Neuronal stem cell (in vitro differentiated cells): ENCODE results near the gene RPIA.

Experiments used
- DNase-seq: peaks from one replicate; pipeline ENCODE4 v3.0.0-alpha.2; 2013; ENCODE audit warnings: low spot score
- H2AFZ ChIP-seq: one replicate; pipeline ENCODE4 v1.6.1; 2013; ENCODE audit warnings: mild to moderate bottlenecking, low read length, inconsistent platforms
- H2AK5ac ChIP-seq: 2 replicates; pipeline ENCODE4 v1.6.1; 2013; ENCODE audit warnings: low read depth, mild to moderate bottlenecking, inconsistent platforms, low read length, moderate library complexity, mixed read lengths
- H2BK120ac ChIP-seq: 2 replicates; pipeline ENCODE4 v1.6.1; 2013; ENCODE audit warnings: low read depth, mild to moderate bottlenecking, inconsistent platforms, low read length, moderate library complexity, mixed read lengths
- H2BK12ac ChIP-seq: one replicate; pipeline ENCODE4 v1.6.1; 2013; ENCODE audit warnings: low read length, inconsistent platforms
- H2BK15ac ChIP-seq: 2 replicates; pipeline ENCODE4 v1.6.1; 2013; ENCODE audit warnings: mild to moderate bottlenecking, low read length, inconsistent platforms, mixed read lengths
- H2BK5ac ChIP-seq: one replicate; pipeline ENCODE4 v1.6.1; 2013; ENCODE audit warnings: inconsistent platforms, mild to moderate bottlenecking, low read length, moderate library complexity
- H3K14ac ChIP-seq: one replicate; pipeline ENCODE4 v1.6.1; 2013; ENCODE audit warnings: low read length, inconsistent platforms
- H3K18ac ChIP-seq: 2 replicates; pipeline ENCODE4 v1.6.1; 2013; ENCODE audit warnings: low read length, inconsistent platforms
- H3K23ac ChIP-seq: 2 replicates; pipeline ENCODE4 v1.6.1; 2013; ENCODE audit warnings: low read depth, mild to moderate bottlenecking, mixed read lengths, low read length, inconsistent platforms; ENCODE audit not compliant: poor library complexity
- H3K27ac ChIP-seq: replicated peaks from 3 replicates; pipeline ENCODE4 v1.5.1; 2013; ENCODE audit warnings: low read length, inconsistent platforms
- H3K27me3 ChIP-seq, 3 experiments: 2 replicates each; pipeline ENCODE4 v1.6.1; 2013; ENCODE audit warnings: low read length in 3 of 3, mild to moderate bottlenecking in 2 of 3, inconsistent platforms in 1 of 3, low read depth in 1 of 3, mixed read lengths in 1 of 3, moderate library complexity in 1 of 3; ENCODE audit not compliant: control insufficient read depth in 3 of 3, insufficient read depth in 3 of 3
- H3K36me3 ChIP-seq, 2 donors: replicated peaks in 1 of 2; 2 replicates each; pipeline ENCODE4 v1.6.1; 2013; ENCODE audit warnings: low read length in 2 of 2; ENCODE audit not compliant: control insufficient read depth in 2 of 2, insufficient read depth in 2 of 2
- H3K4ac ChIP-seq: 2 replicates; pipeline ENCODE4 v1.6.1; 2013; ENCODE audit warnings: inconsistent platforms, mild to moderate bottlenecking, low read length, moderate library complexity
- H3K4me1 ChIP-seq, 2 donors: 1 replicate in 1 of 2; 2 replicates in 1 of 2; pipeline ENCODE4 v1.6.1; 2013; ENCODE audit warnings: low read length in 2 of 2, low read depth in 1 of 2; ENCODE audit not compliant: control insufficient read depth in 2 of 2, insufficient read depth in 1 of 2
- H3K4me2 ChIP-seq: one replicate; pipeline ENCODE4 v1.6.1; 2013; ENCODE audit warnings: mild to moderate bottlenecking, low read length, inconsistent platforms; ENCODE audit not compliant: insufficient read depth, poor library complexity, severe bottlenecking
- H3K4me3 ChIP-seq, 2 donors: 2 replicates each; pipeline ENCODE4 v1.5.1; 2013; ENCODE audit warnings: low read length in 2 of 2, mild to moderate bottlenecking in 2 of 2, inconsistent platforms in 1 of 2, moderate library complexity in 1 of 2
- H3K79me1 ChIP-seq: one replicate; pipeline ENCODE4 v1.6.1; 2013; ENCODE audit warnings: low read depth, mild to moderate bottlenecking, inconsistent platforms, low read length, moderate library complexity
- H3K9ac ChIP-seq: one replicate; pipeline ENCODE4 v1.6.1; 2013; ENCODE audit warnings: mild to moderate bottlenecking, low read depth, low read length, inconsistent platforms; ENCODE audit not compliant: poor library complexity
- H3K9me3 ChIP-seq, 2 donors: replicated peaks in 1 of 2; 2 replicates each; pipeline versions ENCODE3 to v1.6.1; 2013; ENCODE audit warnings: low read length in 2 of 2, mild to moderate bottlenecking in 2 of 2, inconsistent platforms in 1 of 2, low read depth in 1 of 2, mixed read lengths in 1 of 2, moderate library complexity in 1 of 2; ENCODE audit not compliant: control insufficient read depth in 2 of 2, insufficient read depth in 1 of 2
- H4K8ac ChIP-seq: one replicate; pipeline ENCODE4 v1.6.1; 2013; ENCODE audit warnings: low read depth, mild to moderate bottlenecking, inconsistent platforms, low read length, moderate library complexity
- H4K91ac ChIP-seq: one replicate; pipeline ENCODE4 v1.6.1; 2013; ENCODE audit warnings: low read length, low read depth, mild to moderate bottlenecking, inconsistent platforms; ENCODE audit not compliant: poor library complexity
- WGBS, 2 donors: extraction: QIAGEN DNeasy Blood & Tissue Kit; methylation state at CpG; one replicate each; pipeline ENCODE4 v1.1.7; 2013; ENCODE audit warnings: missing lambda C conversion rate in 2 of 2, mixed read lengths in 1 of 2; ENCODE audit not compliant: insufficient read length in 2 of 2, insufficient replicate concordance in 1 of 2; ENCODE audit errors: extremely low coverage in 2 of 2; 5-methylcytosine and 5-hydroxymethylcytosine counted together

RPIA gene

DNA sequence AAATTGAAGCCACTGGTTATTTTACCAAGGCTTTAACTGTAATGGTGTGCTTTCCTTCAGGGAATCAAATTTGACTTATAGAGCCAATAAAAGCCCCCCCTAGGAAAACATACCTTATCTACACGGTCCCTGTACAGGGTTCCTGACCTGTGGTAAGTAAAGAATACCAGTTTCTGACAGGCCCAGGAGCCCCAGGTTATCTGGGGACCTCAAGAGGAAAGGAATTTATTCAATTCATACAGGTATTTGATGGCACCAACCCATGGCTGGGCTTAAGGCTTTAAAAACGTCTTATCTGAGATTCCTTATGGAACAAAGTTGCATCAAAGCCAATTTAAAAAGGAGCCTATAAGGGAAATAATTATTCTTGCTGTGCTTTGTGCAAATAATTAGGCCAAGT, 7.0 kb upstream of the RPIA start:
- peaks cover 0 to 5% of the 10 kb centered on the region in 2 donors for H3K36me3 ChIP-seq
- no peaks in the 10 kb centered on the region for H3K4me1 ChIP-seq
- no peak overlapping the region for H4K91ac ChIP-seq
- H3K9me3 ChIP-seq = peaks cover 16 to 37% of the 10 kb centered on the region in 2 donors
- H3K4me3 ChIP-seq = no peak overlapping the region
- no peak overlapping the region for H3K4ac ChIP-seq
- H3K79me1 ChIP-seq = no peaks in the 10 kb centered on the region
- no peak overlapping the region for H2BK15ac ChIP-seq
- no peak overlapping the region for H3K9ac ChIP-seq
- WGBS, 2 donors = no CpG with 5 or more reads among the region's 2 CpGs
- no peak overlapping the region for H2BK120ac ChIP-seq
- no peak overlapping the region for H3K14ac ChIP-seq
- H3K18ac ChIP-seq = no peak overlapping the region
- H3K27ac ChIP-seq = no peak overlapping the region
- H2AK5ac ChIP-seq = no peak overlapping the region
- no peak overlapping the region for H3K4me2 ChIP-seq
- no peak overlapping the region for H2AFZ ChIP-seq
- H3K23ac ChIP-seq = no peak overlapping the region
- H2BK12ac ChIP-seq = no peak overlapping the region
- H2BK5ac ChIP-seq = no peak overlapping the region
- no peak overlapping the region for H4K8ac ChIP-seq
- DNase-seq = no peak
- H3K27me3 ChIP-seq = no peaks in the 10 kb centered on the region

DNA sequence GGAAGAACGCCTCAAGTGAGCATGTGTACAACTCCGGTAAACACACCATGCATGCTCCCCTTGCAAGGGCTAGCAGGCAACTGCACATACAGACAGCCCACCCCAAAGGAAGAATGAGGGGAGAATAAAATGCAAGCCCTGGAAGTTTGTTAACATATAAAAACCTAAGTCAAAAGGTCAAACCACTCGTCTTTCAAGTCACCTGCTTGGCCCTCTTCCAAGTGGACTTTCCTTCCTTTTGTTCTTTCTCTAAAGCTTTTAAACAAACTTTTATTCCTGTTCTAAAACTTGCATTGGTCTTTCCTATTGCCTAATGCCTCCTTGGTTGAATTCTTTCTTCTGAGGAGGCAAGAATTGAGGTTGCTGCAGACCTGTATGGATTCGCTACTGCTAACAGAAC, 5.2 kb upstream of the RPIA start:
- Histone ChIP-seq H2BK120ac (no peak overlapping the region), H3K4ac (no peak overlapping the region), H2AK5ac (no peak overlapping the region), H4K91ac (no peak overlapping the region), H3K18ac (no peak overlapping the region), H3K79me1 (no peaks in the 10 kb centered on the region), H3K27me3 (no peaks in the 10 kb centered on the region), H2BK5ac (no peak overlapping the region), H2BK15ac (no peak overlapping the region), H3K23ac (no peak overlapping the region), H3K27ac (no peak overlapping the region), H3K14ac (no peak overlapping the region), H4K8ac (no peak overlapping the region), H2AFZ (no peak overlapping the region), H3K9ac (no peak overlapping the region), H3K4me3 (no peak overlapping the region), H3K36me3 (peaks cover 0 to 5% of the 10 kb centered on the region in 2 donors), H2BK12ac (no peak overlapping the region), H3K4me2 (no peak overlapping the region), H3K9me3 (peaks cover 17 to 42% of the 10 kb centered on the region in 2 donors), H3K4me1 (peaks cover 0 to 6% of the 10 kb centered on the region in 2 donors)
- DNase-seq = no peak
- no CpG with 5 or more reads among the region's 4 CpGs for WGBS, 2 donors

DNA sequence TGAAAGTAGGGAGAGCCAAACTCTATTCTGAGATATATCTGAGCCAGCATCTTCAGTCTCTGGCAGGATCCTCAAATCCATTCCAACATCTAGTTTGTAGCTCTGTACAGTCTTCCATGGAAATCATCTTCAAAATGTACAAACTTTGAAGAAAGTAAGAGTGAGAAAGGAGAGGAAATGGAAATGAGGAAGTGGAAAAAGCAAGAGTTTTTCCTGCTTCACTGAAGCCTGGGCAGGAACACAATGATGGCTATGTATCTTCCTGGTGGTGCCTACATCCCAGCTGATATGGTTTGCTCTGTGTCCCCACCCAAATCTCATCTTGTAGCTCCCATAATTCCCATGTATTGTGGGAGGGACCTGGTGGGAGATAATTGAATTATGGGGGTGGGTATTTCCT, 4.1 kb upstream of the RPIA start:
- Histone ChIP-seq H3K27ac (no peak overlapping the region), H2BK5ac (no peak overlapping the region), H3K79me1 (peaks cover 2% of the 10 kb centered on the region), H3K14ac (no peak overlapping the region), H3K4me1 (peaks cover 0 to 6% of the 10 kb centered on the region in 2 donors), H2BK12ac (no peak overlapping the region), H2AFZ (no peak overlapping the region), H3K9ac (no peak overlapping the region), H3K18ac (no peak overlapping the region), H3K4me3 (no peak overlapping the region), H2BK120ac (no peak overlapping the region), H4K91ac (no peak overlapping the region), H3K4me2 (no peak overlapping the region), H3K9me3 (peaks cover 16 to 39% of the 10 kb centered on the region in 2 donors), H2BK15ac (no peak overlapping the region), H3K36me3 (peaks cover 0 to 5% of the 10 kb centered on the region in 2 donors), H4K8ac (no peak overlapping the region), H2AK5ac (no peak overlapping the region), H3K4ac (no peak overlapping the region), H3K23ac (no peak overlapping the region), H3K27me3 (no peaks in the 10 kb centered on the region)
- no peak for DNase-seq

DNA sequence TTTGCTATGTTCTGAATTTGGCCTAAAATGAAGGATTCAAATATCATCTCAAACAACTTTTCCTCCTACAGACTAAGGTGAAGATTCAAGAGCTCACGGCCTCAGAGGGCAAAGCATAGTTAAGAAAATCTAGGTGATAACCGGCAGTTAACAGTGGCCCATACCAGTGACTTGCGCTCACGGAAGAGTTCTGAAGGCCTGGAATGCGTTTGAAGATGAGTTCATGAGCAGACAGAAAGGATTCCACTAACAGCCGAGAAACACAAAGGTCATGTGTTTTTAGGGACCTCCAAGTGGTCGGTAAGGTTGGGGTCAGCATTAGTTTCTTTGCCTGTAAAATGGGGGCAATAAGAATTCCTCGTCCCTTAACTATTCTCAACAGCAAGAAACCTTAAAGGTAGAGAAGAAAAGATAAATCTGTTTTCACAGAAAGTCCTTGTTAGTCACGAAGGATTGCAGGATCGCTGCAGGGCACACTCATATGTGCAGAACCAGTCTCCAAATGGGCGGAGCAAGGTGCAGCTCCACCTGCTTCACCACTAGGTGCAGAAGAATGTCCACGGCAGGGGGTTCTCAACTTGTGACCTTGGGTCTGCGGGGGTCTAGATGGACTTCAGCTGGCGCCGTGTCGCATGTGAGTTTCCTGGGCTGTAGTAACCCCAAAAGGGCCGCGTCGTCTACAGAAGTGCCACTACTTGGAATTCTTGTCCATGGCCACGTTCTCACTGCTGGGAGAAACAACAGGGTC, 708 bp upstream of the RPIA start:
- no peak overlapping the region for H3K23ac ChIP-seq
- peak overlapping the region; percentile 97 for H2AFZ ChIP-seq
- H3K79me1 ChIP-seq = peaks cover 4% of the 10 kb centered on the region
- peak overlapping the region; percentile 5 for H3K18ac ChIP-seq
- no peak overlapping the region for H3K14ac ChIP-seq
- DNase-seq = no peak
- no CpG with 5 or more reads among the region's 20 CpGs for WGBS, 2 donors
- H3K27ac ChIP-seq = no peak overlapping the region
- no peaks in the 10 kb centered on the region for H3K27me3 ChIP-seq
- peak overlapping the region; percentile 56 for H3K9ac ChIP-seq
- H3K4ac ChIP-seq = no peak overlapping the region
- H3K36me3 ChIP-seq = peaks cover 0 to 5% of the 10 kb centered on the region in 2 donors
- H3K4me1 ChIP-seq = peaks cover 0 to 6% of the 10 kb centered on the region in 2 donors
- no peak overlapping the region for H4K8ac ChIP-seq
- H2BK5ac ChIP-seq = no peak overlapping the region
- H2AK5ac ChIP-seq = no peak overlapping the region
- H2BK15ac ChIP-seq = no peak overlapping the region
- H3K9me3 ChIP-seq = peaks cover 7 to 11% of the 10 kb centered on the region in 2 donors
- H4K91ac ChIP-seq = no peak overlapping the region
- no peak overlapping the region for H2BK120ac ChIP-seq
- peak overlapping the region; percentile 63 for H3K4me2 ChIP-seq
- no peak overlapping the region for H2BK12ac ChIP-seq
- peak overlapping the region; percentile 91 to 93 for H3K4me3 ChIP-seq
